ENCODE results near the gene ABHD17A. TPM values are rescaled to one million over a fixed set of nuclear protein-coding genes. Genes with fewer than 3 reads are reported as not detected.
"Not testable (repeated sequence)": the region's sequence is repeated elsewhere in the genome, so short reads cannot be mapped to it uniquely, and the experiment has no call there.

The ABHD17A gene
- total RNA-seq, 1 donor from 2014 or later, result 76.4 TPM

DNA sequence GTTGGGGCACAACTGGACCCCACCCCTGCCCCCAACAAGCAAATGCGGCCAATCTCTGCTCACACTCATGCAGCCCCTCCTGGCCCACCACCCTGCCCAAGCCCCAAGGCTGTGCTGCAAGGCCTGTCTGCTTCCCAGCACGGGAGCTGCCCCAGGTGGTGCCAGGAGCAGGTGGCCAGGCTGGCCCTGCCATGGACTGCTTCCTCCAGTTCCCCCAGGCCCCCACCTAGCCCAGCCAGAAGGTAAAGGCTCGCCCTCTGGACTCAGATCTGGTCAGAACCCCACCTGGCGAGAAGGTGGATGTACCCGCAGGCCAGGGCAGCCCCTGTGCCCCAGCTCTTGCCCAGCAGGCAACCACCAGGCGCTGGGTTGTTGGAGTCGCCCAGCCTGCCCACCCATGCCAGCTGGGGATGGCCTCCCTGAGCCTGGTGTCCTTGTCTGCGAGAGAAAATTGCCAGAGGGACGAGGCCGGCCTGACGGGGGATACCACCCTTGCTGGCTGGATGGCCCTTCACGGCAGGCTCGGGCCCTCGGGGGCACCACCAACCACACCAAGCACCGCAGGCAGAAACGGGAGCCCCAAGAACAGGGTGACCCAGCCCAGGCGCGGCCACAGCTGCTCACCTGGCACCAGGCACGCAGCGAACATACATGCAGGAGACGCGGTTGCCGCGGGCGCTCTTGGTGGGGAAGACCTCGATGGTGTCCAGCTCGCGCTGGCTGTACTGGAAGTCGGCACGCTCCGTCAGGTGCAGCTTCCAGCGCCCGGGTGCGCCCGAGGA is 4.5 kb downstream of the ABHD17A start:
- peak overlapping the region; percentile 97 for H3K4me3 ChIP-seq
- H3K27me3 ChIP-seq (ENCODE audit: low read depth), result no peaks in the 10 kb centered on the region
- H3K9me3 ChIP-seq, result no peaks in the 10 kb centered on the region
- H3K36me3 ChIP-seq, result peaks cover 22% of the 10 kb centered on the region
- peak overlapping the region; percentile 90 for H3K27ac ChIP-seq
- no peak for ATAC-seq
- TF ChIP-seq CTCF (IDR thresholded peaks at IDR 0.05), result no peak
- intact Hi-C loops (cut with DNase I), result no loop called here
- no peak for DNase-seq
- peaks cover 50% of the 10 kb centered on the region for H3K4me1 ChIP-seq

DNA sequence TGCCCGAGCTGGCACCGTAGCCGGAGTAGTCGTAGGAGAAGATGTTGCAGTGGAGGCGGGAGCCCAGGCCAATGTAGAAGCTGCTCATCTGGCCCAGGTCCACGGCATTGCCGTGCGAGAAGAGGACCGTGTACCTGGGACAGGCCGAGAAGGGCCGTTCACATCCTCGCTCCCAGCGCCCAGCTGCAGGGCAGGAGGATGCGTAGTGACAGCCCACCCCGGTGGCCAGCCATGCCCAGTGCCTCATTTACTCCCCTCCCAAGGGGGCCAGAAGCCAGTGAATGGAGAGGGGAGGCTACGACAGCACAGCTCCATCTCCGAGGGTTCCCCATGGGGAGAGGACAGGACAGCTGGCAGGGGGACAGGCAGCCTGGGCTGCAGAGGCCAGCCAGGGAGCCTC is 5.3 kb downstream of the ABHD17A start:
- ATAC-seq; intact Hi-C loops (cut with DNase I); H3K9me3 ChIP-seq: not testable (repeated sequence)

GRCh38 chr19:1878583-1878982 is 6.7 kb downstream of the ABHD17A start:
- intact Hi-C loops (cut with DNase I); DNase-seq; ATAC-seq; H3K27me3 ChIP-seq (ENCODE audit: low read depth); H3K4me3 ChIP-seq; H3K27ac ChIP-seq; H3K9me3 ChIP-seq: not testable (repeated sequence)
- H3K36me3 ChIP-seq, result peaks cover 22% of the 10 kb centered on the region
- peaks cover 57% of the 10 kb centered on the region for H3K4me1 ChIP-seq

More for the DNA sequence above, 5.3 kb downstream of the ABHD17A start:
- Histone ChIP-seq H3K27ac (peak overlapping the region; percentile 90), H3K4me1 (peaks cover 54% of the 10 kb centered on the region), H3K36me3 (peaks cover 22% of the 10 kb centered on the region)
- not testable (repeated sequence) for DNase-seq; H3K27me3 ChIP-seq (ENCODE audit: low read depth); H3K4me3 ChIP-seq

GRCh38 chr19:1877280-1877660 is 8.0 kb downstream of the ABHD17A start:
- H3K4me3 ChIP-seq; ATAC-seq; DNase-seq; H3K9me3 ChIP-seq; H3K27me3 ChIP-seq (ENCODE audit: low read depth); H3K27ac ChIP-seq; intact Hi-C loops (cut with DNase I): not testable (repeated sequence)
- Histone ChIP-seq H3K4me1 (peaks cover 57% of the 10 kb centered on the region), H3K36me3 (peaks cover 24% of the 10 kb centered on the region)

DNA sequence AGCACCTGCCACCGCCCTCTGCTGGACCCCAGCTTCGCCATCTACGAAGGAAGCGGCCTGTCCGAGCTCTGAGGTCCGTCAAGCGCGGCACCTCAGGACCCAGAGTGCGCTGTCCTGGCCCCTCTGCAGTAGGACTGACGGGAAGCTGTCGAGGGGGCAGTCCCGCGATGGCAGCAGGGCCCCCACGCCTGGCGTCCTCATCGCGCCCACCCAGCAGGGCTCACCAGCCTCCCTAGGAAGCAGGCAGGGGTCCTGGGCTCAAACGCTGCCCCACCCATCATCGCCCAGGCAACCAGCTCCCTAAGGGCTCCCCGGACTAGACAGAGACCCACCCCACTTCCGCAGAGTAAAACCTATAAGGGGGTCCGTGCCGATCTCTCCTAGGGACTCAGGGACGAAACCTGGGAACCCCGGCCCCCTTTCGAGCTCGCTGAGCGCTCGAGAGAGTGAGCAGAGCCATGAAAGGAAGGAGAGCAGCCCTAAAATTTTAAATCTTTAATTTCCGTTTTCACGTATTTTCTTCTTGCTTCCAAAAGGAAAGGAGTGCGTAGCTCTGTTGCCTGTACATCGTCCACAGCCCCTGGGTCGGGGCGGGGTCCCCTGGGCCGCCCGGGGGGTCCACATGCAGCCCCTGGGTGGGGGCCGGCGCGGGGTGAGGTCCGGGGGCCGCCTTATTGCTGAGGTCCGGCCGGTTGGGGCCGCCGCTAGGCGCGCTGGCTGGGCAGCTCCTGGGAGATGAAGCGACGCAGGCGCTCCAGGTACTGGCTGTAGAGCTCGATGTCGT is 8.6 kb downstream of the ABHD17A start:
- DNase-seq; H3K9me3 ChIP-seq; H3K27me3 ChIP-seq (ENCODE audit: low read depth); intact Hi-C loops (cut with DNase I): not testable (repeated sequence)
- H3K27ac ChIP-seq, result peak overlapping the region; percentile 97
- ATAC-seq, result peak; percentile 6 to 26
- H3K4me3 ChIP-seq, result peak overlapping the region; percentile 99
- H3K36me3 ChIP-seq, result peaks cover 30% of the 10 kb centered on the region
- H3K4me1 ChIP-seq, result peaks cover 57% of the 10 kb centered on the region

GRCh38 chr19:1875646-1876495 is 9.4 kb downstream of the ABHD17A start:
- H3K9me3 ChIP-seq, result no peaks in the 10 kb centered on the region
- peaks cover 61% of the 10 kb centered on the region for H3K4me1 ChIP-seq
- peak; percentile 97 to 98 for ATAC-seq

DNA sequence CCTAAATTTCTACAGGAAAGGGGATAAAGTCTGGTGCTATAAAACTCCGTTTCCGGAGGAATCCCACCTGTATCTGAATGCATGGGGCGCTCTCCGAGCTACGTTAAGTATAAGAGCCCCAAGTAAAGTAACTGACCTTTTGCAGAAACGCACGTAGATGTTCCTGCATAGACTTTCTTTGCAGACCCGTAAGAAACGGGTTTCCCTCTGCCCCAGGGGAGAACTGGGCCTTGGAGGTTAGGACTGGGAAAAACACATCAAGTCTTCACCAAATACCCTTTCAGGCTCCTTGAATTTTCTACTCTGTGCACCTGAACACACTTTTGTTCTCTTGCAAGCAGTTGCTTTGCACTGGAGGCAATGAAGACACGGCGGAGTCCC is 10.0 kb downstream of the ABHD17A start:
- peak overlapping the region; percentile 99 for H3K4me3 ChIP-seq
- intact Hi-C loops (cut with DNase I); H3K9me3 ChIP-seq; H3K27me3 ChIP-seq (ENCODE audit: low read depth); ATAC-seq; DNase-seq: not testable (repeated sequence)
- peak overlapping the region; percentile 97 for H3K27ac ChIP-seq
- H3K4me1 ChIP-seq, result peaks cover 56% of the 10 kb centered on the region
- peaks cover 36% of the 10 kb centered on the region for H3K36me3 ChIP-seq

More at GRCh38 chr19:1875646-1876495, 9.4 kb downstream of the ABHD17A start:
- no peak for TF ChIP-seq CTCF (IDR thresholded peaks at IDR 0.05)
- DNase-seq, result peak; percentile 97
- intact Hi-C loops (cut with DNase I), result no loop called here
- H3K4me3 ChIP-seq, result peak overlapping the region; percentile 99
- no peaks in the 10 kb centered on the region for H3K27me3 ChIP-seq (ENCODE audit: low read depth)
- H3K36me3 ChIP-seq, result peaks cover 36% of the 10 kb centered on the region
- H3K27ac ChIP-seq, result peak overlapping the region; percentile 97

All from lower lobe of right lung (tissue), 2 donors.